IPS-18c (cell line): ENCODE data around the gene ADAMTS6.

Experiments used
- H3K4me3 ChIP-seq: 2 replicates; pipeline ENCODE4 v1.7.0; 2013; ENCODE audit warnings: low read depth, mild to moderate bottlenecking, low read length, moderate library complexity; ENCODE audit not compliant: insufficient read depth
- H3K9me3 ChIP-seq: one replicate; pipeline ENCODE4 v1.6.1; 2013; ENCODE audit warnings: mild to moderate bottlenecking, low read length, moderate library complexity; ENCODE audit not compliant: control insufficient read depth, insufficient read depth

Gene ADAMTS6

DNA sequence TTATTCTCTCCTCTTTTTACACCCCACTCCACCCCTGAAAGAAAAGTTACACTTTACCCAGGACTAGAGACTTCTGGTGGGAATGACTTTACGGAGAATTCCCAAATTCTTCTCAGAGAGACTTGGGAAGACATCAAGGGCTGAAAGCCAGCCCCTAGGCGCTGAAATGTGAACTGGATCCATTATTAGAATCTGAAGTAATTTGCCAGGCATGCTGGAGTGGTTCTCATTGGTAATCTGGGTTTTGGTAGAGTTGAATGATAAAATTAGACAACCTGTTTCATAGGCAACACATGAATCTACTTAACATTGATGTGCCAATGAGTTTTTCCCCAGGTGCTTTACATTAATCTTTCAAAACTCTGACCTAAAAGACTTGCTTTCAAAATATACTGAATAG, 324.8 kb downstream of the ADAMTS6 start:
- Histone ChIP-seq H3K4me3 (no peak overlapping the region), H3K9me3 (no peaks in the 10 kb centered on the region)

DNA sequence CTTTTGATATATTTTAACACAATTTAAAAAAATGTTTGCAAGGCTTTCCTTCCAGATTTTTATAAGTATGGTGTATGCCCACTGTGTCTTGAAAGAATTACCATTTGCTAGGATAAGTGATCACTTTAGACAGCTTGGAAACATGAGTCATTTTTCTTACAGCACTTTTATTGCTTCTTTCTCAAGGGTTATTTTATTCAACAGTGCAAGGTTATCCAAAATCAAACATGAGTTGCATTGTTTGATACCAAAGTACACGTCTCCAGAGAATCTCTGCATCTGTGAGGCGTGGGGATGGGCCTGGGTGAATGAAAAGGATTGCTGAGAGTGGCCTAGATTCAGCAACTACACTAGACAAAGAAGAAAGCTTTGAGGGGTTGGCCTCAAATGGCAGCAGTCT, 329.6 kb downstream of the ADAMTS6 start:
- no peak overlapping the region for H3K4me3 ChIP-seq
- no peaks in the 10 kb centered on the region for H3K9me3 ChIP-seq

DNA sequence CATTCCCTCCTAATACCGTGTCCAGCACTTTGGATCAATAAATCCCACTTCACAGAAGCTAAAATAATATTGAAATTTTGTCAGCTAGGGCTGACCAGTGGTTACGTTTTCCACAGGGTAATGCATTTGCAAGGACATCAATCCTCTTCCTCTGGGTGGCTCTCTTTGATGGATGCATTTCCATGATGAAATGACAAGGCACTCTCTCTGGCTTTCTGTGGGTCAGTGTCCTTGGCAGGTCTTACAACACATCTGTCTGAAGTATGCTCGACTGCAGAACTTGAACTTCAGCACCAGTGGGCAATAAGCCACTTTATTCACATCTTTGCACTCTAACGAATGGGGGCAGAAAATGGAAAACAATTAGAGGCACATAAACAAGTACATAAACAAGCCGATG, 330.1 kb downstream of the ADAMTS6 start:
- H3K4me3 ChIP-seq, result no peak overlapping the region
- no peaks in the 10 kb centered on the region for H3K9me3 ChIP-seq

DNA sequence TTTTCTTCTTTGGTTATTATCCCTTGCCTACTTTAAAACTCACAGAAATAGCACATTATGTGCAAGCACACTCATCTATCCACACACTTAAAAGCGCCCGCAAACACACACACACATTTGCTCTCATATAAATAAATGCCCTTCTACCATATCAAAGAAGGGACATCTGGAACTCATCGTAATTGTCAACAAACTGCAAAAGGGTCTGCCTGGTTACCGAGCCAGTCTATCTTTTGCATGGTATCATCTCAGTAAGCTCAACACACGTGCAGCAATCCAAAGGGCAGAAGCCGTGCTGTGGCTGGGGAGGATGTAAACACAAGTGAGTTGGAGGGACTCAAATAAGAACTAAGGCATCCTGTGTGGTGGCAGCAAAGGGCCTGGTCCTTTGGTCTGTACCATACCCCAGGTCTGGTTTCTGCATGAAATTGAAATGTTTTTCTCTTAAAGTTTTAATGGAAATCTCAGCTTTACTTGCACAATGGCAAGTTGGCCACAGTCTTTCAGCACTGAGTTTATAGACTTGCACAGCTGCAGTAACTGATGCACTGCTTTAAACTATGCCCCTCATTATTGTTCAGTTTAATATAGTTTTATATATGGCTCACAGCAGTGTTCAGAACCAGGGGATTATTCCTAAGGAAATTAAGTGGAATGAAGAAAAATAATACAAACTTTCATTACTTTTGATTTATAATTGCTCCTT, 331.0 kb downstream of the ADAMTS6 start:
- no peak overlapping the region for H3K4me3 ChIP-seq
- no peaks in the 10 kb centered on the region for H3K9me3 ChIP-seq

DNA sequence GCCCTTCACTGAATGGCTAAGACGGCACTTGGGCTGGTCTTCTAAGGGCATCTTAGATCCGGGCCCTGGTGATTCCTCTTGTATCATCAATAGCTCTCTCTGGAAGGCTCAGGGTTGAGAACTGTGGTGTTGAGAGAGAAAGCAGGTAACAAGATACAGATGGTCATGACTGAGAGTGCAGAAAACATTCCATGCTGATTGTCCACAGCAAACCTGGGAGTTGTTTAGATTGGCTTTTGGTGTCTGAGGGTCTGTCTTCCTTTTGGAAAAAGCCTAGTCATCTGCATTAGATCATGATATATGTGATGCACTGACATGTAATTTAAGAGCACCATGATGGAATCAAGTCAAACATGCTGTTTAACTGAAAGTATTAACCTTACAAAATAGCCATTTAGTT, 331.9 kb downstream of the ADAMTS6 start:
- no peaks in the 10 kb centered on the region for H3K9me3 ChIP-seq
- H3K4me3 ChIP-seq, result no peak overlapping the region

DNA sequence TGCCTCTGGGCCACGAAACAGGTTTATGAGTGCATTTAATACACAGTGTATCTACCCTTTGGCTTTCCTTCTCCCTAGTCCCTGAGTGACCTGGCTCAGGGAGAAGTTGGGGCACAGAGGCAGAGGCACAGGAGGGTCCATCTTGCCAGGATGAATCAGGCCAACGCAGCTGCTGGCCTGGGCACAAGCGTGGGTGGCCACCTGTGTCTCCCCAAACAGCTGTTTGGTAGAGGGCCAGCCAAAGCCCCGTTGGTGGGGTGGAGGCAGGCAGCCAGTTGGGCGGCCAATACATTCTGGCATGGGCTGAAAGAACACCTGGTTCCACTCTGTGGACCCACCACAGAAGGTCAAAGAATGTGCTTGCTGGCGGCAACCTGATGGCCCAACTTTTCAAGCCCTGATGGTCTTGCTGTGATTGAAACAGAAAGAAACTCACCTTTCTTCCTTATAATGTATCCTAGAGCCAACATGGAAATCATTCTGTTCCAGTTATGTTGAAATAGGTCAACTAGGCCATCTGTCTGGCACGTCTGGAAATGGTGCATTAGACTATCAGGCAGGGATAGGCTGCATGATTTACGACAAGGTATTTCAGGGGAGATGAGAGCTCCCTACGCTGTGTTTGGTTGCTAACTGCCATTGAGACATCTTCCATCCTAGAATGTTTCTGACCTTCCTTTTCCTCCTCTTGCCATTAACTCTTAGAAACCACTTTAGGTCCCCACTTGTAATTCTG, 337.4 kb downstream of the ADAMTS6 start:
- Histone ChIP-seq H3K4me3 (no peak overlapping the region; the same call in 1 of the 2 replicates), H3K9me3 (no peaks in the 10 kb centered on the region)

DNA sequence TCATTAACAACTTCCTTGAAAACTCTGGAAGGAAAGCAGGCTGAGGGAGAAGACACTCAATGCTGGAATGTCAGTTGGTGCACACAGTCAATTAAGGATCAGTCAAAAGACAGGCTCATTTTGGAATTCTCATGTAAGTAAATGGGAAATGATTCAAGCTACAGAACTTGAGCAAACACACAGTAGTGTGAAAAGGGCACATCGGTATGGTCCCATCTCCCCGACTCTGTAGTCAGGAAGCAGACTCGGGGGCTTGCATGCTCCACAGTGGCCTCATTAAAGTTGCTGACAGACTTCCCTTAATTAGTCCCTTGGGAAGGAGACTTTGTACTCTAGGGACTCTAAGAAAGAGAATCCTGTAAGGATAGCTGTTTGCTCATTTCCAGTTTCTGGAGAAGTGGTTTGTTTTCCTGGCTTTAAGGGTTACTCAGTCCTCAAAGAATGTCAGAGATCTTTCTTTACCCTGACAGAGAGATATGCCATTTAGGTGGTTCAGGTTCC, 339.2 kb downstream of the ADAMTS6 start:
- no peak overlapping the region for H3K4me3 ChIP-seq

DNA sequence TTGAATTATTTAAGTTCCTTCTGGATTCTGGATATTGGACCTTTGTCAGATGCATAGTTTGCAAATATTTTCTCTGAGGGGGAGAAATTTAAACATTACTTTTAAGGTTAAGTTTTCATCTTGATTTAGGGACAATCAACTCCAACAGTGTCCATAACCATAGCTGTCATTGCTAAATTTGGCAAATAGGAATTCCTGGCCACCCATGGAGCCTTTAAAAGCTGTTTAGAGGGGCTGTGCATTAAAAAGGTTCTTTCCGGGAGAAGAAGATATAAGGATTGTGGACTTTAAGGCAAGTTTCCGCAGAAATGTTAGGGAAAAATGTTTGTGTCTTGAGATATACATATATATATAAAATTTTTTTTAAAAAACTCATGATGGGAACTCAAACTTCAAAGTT, 339.7 kb downstream of the ADAMTS6 start:
- H3K9me3 ChIP-seq, result no peaks in the 10 kb centered on the region
- no peak overlapping the region for H3K4me3 ChIP-seq

More for the DNA sequence above, 339.2 kb downstream of the ADAMTS6 start:
- no peaks in the 10 kb centered on the region for H3K9me3 ChIP-seq

DNA sequence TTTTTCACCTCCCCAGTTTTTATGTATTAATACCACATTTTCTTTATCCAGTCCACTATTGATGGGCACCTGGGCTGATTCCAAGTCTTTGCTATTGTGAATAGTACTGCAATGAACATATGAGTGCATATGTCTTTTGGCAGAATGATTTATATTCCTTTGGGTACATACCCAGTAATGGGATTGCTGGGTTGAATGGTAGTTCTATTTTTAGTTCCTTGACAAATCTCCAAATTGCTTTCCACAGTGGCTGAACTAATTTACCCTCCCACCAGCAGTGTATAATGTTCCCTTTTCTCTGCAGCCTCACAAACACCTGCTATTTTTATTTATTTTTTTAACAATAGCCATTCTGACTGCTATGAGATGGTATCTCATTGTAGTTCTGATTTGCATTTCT, 340.2 kb downstream of the ADAMTS6 start:
- no peak overlapping the region for H3K4me3 ChIP-seq

DNA sequence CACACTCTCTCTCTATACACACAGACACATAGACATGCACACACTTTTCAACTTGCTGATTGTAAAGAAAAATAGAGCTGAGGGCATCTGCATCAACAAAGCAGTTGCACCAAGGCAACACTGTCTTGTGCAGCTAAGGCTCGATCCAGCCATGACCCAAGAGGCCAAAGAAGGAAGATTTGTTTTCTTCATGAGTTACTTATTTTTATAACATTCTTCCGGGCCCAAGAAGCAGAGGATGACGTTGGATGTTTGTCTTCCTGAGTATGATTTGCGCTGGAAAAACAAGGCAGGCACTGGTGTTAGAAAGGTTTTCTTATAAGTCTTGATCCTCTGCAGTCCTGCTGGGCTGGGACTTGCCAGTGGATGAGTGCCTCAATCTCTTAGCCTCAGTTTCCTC, 344.1 kb downstream of the ADAMTS6 start:
- Histone ChIP-seq H3K9me3 (no peaks in the 10 kb centered on the region), H3K4me3 (no peak overlapping the region)

More for the DNA sequence above, 340.2 kb downstream of the ADAMTS6 start:
- H3K9me3 ChIP-seq, result no peaks in the 10 kb centered on the region

DNA sequence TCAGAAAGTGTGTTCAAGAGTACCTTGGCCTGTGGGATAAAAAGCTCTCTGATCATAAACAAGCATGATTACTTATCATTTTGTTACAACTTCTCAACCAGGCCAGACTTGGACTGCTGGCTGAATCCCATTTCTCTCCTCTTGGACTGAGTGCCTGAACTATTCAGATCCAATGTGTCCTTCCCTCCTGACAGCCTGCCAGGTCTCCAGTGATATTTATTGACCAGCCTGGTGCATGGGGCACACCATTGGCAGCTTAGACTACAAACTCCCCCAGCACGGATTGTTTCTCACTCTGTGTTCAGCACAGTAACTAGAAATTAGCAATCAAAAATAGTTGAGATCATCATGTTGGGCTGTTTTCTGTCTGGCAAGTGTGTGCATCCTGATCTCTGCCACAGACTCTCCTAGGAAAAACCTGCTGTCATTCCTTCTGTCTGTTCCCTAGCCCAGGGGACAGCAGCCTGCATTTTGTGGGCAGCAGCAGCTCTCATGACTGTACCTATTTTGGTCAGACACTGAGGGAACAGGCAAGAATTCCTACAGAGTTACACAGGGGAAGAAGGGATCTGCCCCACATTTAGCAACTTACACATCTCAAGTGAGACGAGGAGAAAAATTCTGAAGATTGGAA, 348.1 kb downstream of the ADAMTS6 start:
- H3K4me3 ChIP-seq, result no peak overlapping the region
- H3K9me3 ChIP-seq, result no peaks in the 10 kb centered on the region

DNA sequence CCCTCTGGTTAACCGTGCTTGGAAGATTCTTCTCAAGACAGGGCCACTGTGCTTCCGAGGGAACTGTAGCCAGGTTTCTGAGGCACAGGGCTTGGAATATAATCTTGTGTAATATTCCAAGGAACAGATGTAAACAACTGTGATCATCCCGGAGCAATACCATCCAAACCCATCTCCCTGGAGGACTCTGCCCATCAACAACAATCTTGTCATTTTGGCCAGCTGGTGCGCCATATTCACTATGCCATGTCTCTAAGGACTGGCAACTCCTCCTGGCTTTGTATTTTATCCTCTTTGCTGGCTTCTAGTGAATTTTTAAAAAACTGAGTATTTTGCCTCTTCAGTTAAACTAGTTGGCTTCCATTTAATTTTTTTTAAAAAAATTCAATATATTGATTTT, 349.3 kb downstream of the ADAMTS6 start:
- Histone ChIP-seq H3K4me3 (no peak overlapping the region), H3K9me3 (no peaks in the 10 kb centered on the region)

DNA sequence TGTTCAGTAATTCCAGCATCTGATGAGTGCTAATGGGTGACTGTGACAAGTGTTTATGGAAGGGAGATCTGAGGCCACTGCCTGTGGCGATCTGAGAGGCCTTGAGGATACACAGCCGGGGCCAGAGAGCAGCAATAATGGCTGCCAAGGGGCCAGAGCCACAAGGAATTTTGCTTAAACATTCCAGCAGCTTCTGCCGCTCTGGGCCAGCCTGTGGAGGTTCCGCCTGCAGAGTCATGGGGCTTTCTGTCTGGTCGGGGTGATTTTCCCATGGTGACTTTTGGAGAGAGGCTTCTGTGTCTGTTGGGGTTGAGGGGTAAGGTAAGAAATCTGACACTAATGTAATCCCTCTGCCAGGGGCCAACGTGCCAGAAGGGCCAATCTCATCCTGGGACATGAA, 353.5 kb downstream of the ADAMTS6 start:
- no peaks in the 10 kb centered on the region for H3K9me3 ChIP-seq
- no peak overlapping the region for H3K4me3 ChIP-seq

DNA sequence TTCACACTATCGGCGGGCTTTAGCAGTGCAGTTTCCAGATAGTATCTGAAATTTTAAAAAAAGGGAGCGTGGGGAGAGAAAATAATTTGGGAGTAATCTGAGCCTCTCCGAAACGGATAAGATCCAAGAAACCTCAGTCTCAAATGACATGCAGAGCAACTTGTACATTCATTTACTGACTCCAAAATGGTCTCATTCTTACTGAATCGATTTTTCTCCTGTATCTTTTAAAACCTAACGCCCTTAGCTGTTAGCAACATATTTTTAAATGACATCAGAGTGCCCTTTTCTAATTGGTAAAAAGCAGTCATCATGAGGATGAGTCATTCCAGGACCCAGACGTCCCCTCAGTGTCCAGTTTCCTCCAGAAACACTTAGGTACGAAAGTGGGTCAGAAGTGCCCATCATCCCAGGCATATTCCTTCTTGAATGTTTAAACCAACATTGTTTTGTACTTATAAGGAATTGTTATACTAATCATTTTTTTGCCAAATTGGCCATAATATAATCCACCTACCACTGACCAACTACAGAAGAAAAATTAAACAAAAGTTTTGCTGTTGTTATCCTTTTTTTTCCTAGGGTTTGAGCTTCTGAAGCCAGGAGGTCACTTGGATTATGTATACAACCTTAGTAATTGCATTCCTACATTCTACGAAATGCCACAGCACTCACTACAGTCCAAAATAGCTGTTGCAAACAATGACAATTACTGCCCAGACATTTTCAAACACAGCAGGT, 354.4 kb downstream of the ADAMTS6 start:
- Histone ChIP-seq H3K9me3 (no peaks in the 10 kb centered on the region), H3K4me3 (no peak overlapping the region)

DNA sequence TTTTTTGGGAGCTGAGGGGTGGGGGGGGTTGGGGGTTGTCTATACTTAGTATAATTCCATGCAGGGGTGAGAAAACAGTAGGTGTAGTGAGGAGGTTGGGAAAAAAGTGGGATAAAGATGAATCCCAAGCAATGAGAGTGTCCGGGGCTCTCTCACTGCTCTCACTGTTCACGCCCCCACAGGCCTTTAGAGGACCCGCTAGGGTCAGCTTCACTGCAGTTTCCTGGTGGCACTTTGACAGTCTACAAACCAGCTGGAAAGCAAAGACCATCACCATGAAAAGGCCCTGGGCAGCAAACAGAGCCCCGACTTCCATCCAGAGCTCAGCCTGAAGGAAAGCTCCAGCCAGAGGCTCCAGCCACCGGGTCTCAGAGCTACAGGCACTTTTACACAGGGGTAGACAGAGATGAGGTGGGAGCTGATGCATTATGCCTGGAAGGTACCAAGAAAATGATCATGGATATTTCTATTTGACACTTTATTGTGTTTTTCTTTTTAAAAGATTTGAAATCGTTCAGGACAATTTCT, 355.1 kb downstream of the ADAMTS6 start:
- Histone ChIP-seq H3K4me3 (no peak overlapping the region), H3K9me3 (no peaks in the 10 kb centered on the region)

DNA sequence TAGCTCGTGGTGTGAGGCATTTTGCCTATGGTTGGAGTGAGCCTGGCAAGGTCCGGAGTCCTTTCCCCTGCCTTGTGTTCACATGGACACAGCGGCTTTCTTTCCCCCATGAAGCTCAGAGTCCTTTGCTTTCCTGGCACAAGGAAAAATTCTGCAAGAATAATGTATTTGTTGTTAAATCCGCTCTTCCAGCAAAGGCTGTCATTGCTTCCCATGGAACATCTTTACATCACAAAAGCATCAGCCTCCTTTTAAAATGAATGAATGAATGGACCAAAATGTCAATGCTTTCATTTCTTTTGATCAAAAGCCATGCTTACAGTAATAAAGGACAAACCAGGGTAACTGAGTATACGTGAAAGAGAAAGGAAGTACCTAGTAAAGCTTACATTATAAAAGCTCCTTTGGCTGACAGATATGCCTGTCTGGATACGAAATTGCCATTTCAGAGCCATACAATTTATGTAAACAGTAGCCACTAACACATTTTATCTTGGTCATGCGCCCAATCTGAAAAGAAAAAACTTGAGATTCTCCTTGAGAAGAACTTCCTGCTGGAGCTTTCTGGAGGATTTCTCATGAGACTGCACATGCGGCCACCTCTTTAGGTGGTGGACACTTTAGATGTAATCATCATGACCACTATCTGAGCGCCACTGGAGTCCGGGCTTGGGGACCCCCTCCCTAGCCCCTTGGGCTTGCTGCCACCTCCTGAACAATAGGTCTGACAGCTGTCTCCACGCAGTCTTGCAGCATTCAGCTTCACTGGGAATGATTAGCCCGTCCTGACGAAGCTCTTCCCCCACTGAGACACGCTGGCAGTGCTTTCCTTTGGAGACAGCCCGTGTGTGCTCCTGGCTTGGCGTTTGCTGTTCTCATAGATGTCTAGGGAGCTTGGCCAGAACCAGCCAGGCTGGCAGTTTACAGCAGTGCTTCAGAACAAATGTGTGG, 355.9 kb downstream of the ADAMTS6 start:
- H3K9me3 ChIP-seq, result no peaks in the 10 kb centered on the region
- no peak overlapping the region for H3K4me3 ChIP-seq
